Body of pancreas (tissue), 4 donors: ENCODE results near the gene CAST.

Experiments
- POLR2A ChIP-seq, 3 donors: fragments of 450-650 bp; IDR thresholded peaks; one replicate each; pipeline ENCODE4 v1.6.1; 2016; ENCODE audit warnings: antibody characterized with exemption in 3 of 3, mild to moderate bottlenecking in 2 of 3
- TF ChIP-seq, protein P1 (sequence below), 7 experiments: fragments of 450-650 bp in 4 of 7; fragments of 200-600 bp in 3 of 7; sonication (generic) in 3 of 7; IDR thresholded peaks; one replicate each; pipeline ENCODE4 v1.5.1; 2016 to 2019; ENCODE audit warnings: antibody characterized with exemption in 7 of 7

DNA sequence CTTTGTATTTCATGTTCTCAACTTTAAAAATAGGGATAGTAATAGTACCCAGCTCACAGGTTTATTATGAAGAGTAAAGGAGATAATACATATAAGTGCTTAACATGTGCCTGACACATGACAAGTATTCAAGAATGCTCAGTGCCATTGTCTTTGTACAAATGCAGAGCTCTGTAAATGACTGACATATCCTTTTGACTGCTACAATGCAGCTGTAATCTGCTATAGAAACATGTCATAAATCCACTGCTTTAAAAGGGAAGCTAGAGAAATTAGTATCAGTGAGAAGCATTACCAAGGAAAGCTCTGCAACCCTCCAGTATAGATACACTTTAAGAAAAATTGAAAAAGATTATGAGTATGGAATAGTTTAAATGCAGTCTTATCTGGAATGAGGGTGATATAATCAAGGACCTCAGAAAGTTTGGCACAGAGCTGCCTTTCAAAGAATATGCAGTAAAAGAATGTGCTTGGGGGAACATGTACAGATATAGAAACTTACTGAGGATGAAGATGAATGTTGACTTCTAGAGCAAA lies 127.7 kb downstream of the CAST start:
- no peak for TF ChIP-seq POLR2A (IDR thresholded peaks at IDR 0.05)
- TF ChIP-seq, protein P1, sequence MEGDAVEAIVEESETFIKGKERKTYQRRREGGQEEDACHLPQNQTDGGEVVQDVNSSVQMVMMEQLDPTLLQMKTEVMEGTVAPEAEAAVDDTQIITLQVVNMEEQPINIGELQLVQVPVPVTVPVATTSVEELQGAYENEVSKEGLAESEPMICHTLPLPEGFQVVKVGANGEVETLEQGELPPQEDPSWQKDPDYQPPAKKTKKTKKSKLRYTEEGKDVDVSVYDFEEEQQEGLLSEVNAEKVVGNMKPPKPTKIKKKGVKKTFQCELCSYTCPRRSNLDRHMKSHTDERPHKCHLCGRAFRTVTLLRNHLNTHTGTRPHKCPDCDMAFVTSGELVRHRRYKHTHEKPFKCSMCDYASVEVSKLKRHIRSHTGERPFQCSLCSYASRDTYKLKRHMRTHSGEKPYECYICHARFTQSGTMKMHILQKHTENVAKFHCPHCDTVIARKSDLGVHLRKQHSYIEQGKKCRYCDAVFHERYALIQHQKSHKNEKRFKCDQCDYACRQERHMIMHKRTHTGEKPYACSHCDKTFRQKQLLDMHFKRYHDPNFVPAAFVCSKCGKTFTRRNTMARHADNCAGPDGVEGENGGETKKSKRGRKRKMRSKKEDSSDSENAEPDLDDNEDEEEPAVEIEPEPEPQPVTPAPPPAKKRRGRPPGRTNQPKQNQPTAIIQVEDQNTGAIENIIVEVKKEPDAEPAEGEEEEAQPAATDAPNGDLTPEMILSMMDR (IDR thresholded peaks at IDR 0.05) = no peak
